Prostate gland (tissue), 2 donors: ENCODE data around the gene BCAN. TPM values are rescaled to one million over a fixed set of nuclear protein-coding genes. Genes with fewer than 3 reads are reported as not detected.
"Not testable (repeated sequence)": the region's sequence is repeated elsewhere in the genome, so short reads cannot be mapped to it uniquely, and the experiment has no call there.

ENCODE experiments used
- DNase-seq: peaks from one replicate; pipeline ENCODE4 v3.0.0-alpha.2; 2019; ENCODE audit warnings: low spot score
- H3K27ac ChIP-seq, 2 donors: fragments of 200-600 bp; sonication (generic); 2 replicates each; pipeline ENCODE4 v1.5.1; 2017 to 2019
- H3K27me3 ChIP-seq: fragments of 200-600 bp; sonication (generic); replicated peaks from 2 replicates; pipeline ENCODE4 v1.5.1; 2019; ENCODE audit not compliant: insufficient read depth
- H3K36me3 ChIP-seq, 2 donors: fragments of 200-600 bp; sonication (generic); 1 replicate in 1 of 2; 2 replicates in 1 of 2; pipeline versions ENCODE4 v1.5.1 to v1.8.1; 2017 to 2019
- H3K4me1 ChIP-seq: fragments of 200-600 bp; sonication (generic); replicated peaks from 2 replicates; pipeline ENCODE4 v1.5.1; 2019
- H3K4me3 ChIP-seq, 2 donors: fragments of 200-600 bp; sonication (generic); 2 replicates each; pipeline ENCODE4 v1.5.1; 2017 to 2019
- H3K9me3 ChIP-seq: fragments of 200-600 bp; sonication (generic); 2 replicates; pipeline ENCODE4 v1.5.1; 2017
- POLR2A ChIP-seq: fragments of 450-650 bp; IDR thresholded peaks from one replicate; pipeline ENCODE4 v1.6.1; 2016; ENCODE audit warnings: antibody characterized with exemption, mild to moderate bottlenecking
- POLR2AphosphoS5 ChIP-seq: sonication (generic); formaldehyde crosslinking; IDR thresholded peaks from one replicate; pipeline ENCODE4 v1.6.1; 2017; ENCODE audit warnings: antibody characterized with exemption
- WGBS: methylation state at CpG from one replicate; pipeline ENCODE4 v1.1.5; 2018; 5-methylcytosine and 5-hydroxymethylcytosine counted together
- intact Hi-C: fragments of 100-400 bp; cut with DNase I; formaldehyde crosslinking; loops from one replicate; pipeline ENCODE4 v1.14.2; 2022
- total RNA-seq, 2 donors: library from RNA; depleted of rRNA; stranded (reverse); fragments of >200 nt; gene quantifications; one replicate each; pipeline ENCODE4 v1.1.0, GENCODE V29; 2016
- TF ChIP-seq, protein P1 (sequence below), 4 experiments: fragments of 200-600 bp in 2 of 4; fragments of 450-650 bp in 2 of 4; sonication (generic) in 2 of 4; IDR thresholded peaks; 1 replicate in 3 of 4; 2 replicates in 1 of 4; pipeline ENCODE4 v1.5.1; 2016 to 2019; ENCODE audit warnings: antibody characterized with exemption in 4 of 4, mild to moderate bottlenecking in 2 of 4, moderate library complexity in 2 of 4

The BCAN gene
- total RNA-seq, 2 donors from 2014 or later: 4.9 TPM; not detected in 1

DNA sequence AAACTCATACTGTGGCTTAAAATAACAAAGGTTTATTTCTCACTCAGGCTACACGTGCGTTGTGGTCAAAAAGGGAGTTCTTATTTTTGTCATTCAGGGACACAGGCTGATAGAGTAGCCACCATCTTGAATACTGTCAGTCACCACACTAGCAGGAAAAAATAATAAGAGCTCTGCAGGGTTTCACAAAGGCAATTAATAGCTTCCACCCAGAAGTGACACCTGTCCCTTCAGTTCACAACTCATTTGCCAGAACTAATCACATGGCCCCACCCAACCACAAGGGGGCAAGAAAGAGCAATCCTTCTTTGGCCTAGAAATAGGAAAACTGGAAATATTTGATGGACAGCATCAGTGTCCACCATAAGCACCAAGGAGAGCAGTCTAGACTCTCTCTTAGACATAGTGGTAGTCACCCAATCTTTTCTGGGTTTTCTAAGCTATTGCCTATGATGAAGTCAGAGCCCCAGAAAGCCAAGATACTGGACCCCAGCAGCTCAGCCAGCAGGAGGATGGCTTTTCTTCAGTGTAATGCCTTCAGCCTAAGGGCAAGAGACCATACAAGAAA lies 14.5 kb upstream of the BCAN start:
- intact Hi-C loops: no loop called here
- no peak for DNase-seq
- H3K27me3 ChIP-seq: peaks cover 12% of the 10 kb centered on the region

DNA sequence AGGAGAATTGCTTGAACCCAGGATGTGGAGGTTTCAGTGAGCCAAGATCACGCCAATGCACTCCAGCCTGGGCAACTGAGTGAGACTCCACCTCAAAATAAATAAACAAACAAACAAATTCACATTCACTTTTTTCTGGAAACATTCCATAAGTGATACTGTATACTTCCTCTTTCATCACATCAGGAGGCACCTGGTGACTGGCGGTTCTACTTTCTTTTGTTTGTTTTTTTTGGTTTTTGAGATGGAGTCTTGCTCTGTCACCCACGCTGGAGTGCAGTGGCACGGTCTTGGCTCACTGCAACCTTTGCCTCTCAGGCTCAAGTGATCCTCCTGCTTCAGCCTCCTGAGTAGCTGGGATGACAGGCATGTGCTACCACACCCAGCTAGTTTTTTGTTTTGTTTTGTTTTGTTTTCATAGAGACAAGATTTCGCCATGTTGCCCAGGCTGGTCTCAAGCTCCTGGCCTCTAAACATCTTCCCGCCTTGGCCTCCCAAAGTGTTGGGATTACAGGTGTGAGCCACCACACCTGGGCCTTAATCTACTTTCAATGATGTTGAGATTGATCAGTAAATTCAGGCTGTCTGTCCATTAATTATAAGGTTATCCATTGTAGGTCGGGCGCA lies 12.0 kb upstream of the BCAN start:
- intact Hi-C loops: no loop called here
- peaks cover 13% of the 10 kb centered on the region for H3K27me3 ChIP-seq
- WGBS: 77% methylated on average over 8 of the region's 8 CpGs

More for the DNA sequence above, 14.5 kb upstream of the BCAN start:
- no peak for TF ChIP-seq POLR2A
- TF ChIP-seq, protein P1, sequence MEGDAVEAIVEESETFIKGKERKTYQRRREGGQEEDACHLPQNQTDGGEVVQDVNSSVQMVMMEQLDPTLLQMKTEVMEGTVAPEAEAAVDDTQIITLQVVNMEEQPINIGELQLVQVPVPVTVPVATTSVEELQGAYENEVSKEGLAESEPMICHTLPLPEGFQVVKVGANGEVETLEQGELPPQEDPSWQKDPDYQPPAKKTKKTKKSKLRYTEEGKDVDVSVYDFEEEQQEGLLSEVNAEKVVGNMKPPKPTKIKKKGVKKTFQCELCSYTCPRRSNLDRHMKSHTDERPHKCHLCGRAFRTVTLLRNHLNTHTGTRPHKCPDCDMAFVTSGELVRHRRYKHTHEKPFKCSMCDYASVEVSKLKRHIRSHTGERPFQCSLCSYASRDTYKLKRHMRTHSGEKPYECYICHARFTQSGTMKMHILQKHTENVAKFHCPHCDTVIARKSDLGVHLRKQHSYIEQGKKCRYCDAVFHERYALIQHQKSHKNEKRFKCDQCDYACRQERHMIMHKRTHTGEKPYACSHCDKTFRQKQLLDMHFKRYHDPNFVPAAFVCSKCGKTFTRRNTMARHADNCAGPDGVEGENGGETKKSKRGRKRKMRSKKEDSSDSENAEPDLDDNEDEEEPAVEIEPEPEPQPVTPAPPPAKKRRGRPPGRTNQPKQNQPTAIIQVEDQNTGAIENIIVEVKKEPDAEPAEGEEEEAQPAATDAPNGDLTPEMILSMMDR (IDR thresholded peaks at IDR 0.05): peak; percentile 38 to 60 (median 43)
- no peak overlapping the region for H3K27ac ChIP-seq
- WGBS: 84% methylated on average over 2 of the region's 2 CpGs
- H3K4me3 ChIP-seq: no peak overlapping the region
- H3K9me3 ChIP-seq: no peaks in the 10 kb centered on the region
- no peaks in the 10 kb centered on the region for H3K36me3 ChIP-seq
- peaks cover 7% of the 10 kb centered on the region for H3K4me1 ChIP-seq

DNA sequence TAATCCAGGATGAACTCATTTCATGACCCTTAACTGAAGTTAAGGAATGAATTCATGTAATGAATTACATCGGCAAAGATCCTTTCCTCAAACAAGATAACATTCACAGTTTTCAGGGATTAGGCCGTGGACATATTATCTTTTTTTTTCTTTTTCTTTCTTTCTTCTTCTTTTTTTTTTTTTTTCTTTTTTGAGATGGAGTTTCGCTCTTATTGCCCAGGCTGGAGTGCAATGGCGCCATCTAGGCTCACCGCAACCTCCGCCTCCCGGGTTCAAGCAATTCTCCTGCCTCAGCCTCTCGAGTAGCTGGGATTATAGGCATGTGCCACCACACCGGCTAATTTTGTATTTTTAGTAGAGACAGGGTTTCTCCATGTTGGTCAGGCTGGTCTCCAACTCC lies 10.8 kb upstream of the BCAN start:
- 36% methylated on average over 9 of the region's 9 CpGs for WGBS
- DNase-seq, H3K4me3 ChIP-seq, H3K4me1 ChIP-seq, H3K27me3 ChIP-seq, H3K36me3 ChIP-seq, H3K27ac ChIP-seq, H3K9me3 ChIP-seq, intact Hi-C loops: not testable (repeated sequence)

More for the DNA sequence above, 12.0 kb upstream of the BCAN start:
- peaks cover 5% of the 10 kb centered on the region for H3K4me1 ChIP-seq
- H3K36me3 ChIP-seq: no peaks in the 10 kb centered on the region
- no peaks in the 10 kb centered on the region for H3K9me3 ChIP-seq
- no peak for DNase-seq
- no peak overlapping the region for H3K27ac ChIP-seq
- TF ChIP-seq, protein P1 (IDR thresholded peaks at IDR 0.05): no peak
- TF ChIP-seq POLR2A: no peak
- no peak for TF ChIP-seq POLR2AphosphoS5
- no peak overlapping the region for H3K4me3 ChIP-seq

DNA sequence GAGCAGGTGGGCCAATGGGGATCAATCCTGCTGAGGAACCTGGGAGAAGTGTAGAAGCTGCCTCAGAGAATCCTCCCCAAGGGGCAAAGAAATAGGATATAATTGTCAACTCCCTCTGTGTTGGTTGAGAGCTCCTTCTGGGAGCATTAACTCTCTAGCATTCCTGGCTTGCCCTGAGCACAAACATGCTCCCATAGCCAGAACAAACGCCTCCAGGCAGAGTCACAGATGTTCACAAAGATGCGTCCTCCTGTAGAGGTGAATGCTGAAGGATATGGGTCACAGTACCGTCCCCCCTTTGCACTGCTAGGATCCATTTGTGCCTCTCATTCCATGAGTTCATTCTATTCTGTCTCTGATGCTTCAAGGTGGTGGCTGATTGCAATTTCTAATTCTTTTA lies 9.6 kb upstream of the BCAN start:
- TF ChIP-seq POLR2A (no peak), POLR2AphosphoS5 (no peak)
- TF ChIP-seq, protein P1 (IDR thresholded peaks at IDR 0.05): no peak
- Histone ChIP-seq H3K27ac (no peak overlapping the region), H3K4me3 (no peak overlapping the region), H3K4me1 (no peaks in the 10 kb centered on the region), H3K36me3 (no peaks in the 10 kb centered on the region), H3K9me3 (no peaks in the 10 kb centered on the region), H3K27me3 (peaks cover 6% of the 10 kb centered on the region)
- DNase-seq: no peak
- 36% methylated on average over 3 of the region's 3 CpGs for WGBS
- intact Hi-C loops: no loop called here

DNA sequence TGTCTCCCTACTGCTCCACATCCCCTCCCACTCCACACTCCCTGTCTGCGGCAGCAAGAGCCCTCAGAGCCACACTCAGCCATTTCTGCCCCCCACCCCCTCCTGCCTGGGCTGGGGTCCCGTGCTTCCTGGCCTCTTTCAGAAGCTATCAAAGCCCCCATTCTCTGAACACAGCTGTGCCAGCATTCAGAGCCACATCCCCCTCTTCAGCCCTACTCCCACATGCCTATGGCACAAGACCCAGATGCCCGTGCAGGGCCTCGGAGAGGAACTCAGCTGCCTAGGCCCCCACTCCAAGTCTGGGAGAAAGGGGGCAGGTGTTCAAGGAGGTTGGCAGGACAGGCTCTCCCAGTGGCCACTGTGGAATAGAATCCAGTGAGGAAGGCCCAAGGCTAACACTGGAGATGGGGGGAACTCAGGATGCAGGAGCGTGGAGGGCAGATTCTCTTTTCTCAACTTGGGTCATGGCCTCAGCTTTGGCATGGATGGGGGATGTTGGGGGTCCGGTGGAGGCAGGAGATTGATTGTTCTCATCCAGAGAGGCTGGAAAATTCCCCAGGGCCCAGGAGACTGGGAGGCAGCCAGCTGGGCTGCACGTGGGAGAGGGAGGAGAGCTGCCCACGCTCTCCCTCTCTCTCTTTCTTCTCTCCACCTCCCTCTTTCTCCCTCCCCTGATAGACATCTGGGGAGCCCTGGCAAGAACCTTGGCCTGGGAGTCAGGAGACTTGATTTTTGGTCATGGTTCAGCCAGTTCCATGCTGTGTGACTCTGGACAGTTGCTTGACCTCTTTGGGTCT lies 3.5 kb upstream of the BCAN start:
- TF ChIP-seq POLR2AphosphoS5 (no peak), POLR2A (no peak)
- TF ChIP-seq, protein P1 (IDR thresholded peaks at IDR 0.05): no peak
- H3K36me3 ChIP-seq: no peaks in the 10 kb centered on the region
- no peak for DNase-seq
- H3K4me1 ChIP-seq: no peaks in the 10 kb centered on the region
- WGBS: 49% methylated on average over 8 of the region's 8 CpGs
- H3K4me3 ChIP-seq: no peak overlapping the region
- H3K27ac ChIP-seq: no peak overlapping the region
- intact Hi-C loops: no loop called here
- H3K9me3 ChIP-seq: no peaks in the 10 kb centered on the region
- H3K27me3 ChIP-seq: peaks cover 25% of the 10 kb centered on the region
